Uterus (tissue), 4 donors: ENCODE data around the gene SMIM10. TPM values are rescaled to one million over a fixed set of nuclear protein-coding genes. Genes with fewer than 3 reads are reported as not detected.
A peak's percentile ranks its signal among the peaks of the same experiment; 100 is the strongest.

Experiments
- DNase-seq, 2 donors: peaks; one replicate each; pipeline ENCODE4 v3.0.0-alpha.2; 2019 to 2020
- H3K27ac ChIP-seq, 2 donors: fragments of 200-600 bp; sonication (generic); 1 replicate in 1 of 2; 2 replicates in 1 of 2; pipeline ENCODE4 v1.5.1; 2016 to 2018
- H3K27me3 ChIP-seq, 2 donors: fragments of 200-600 bp; sonication (generic); one replicate each; pipeline ENCODE4 v1.5.1; 2018 to 2019; ENCODE audit warnings: control low read depth in 1 of 2
- H3K36me3 ChIP-seq, 2 donors: fragments of 200-600 bp; sonication (generic); one replicate each; pipeline ENCODE4 v1.5.1; 2019; ENCODE audit warnings: control low read depth in 1 of 2
- H3K4me1 ChIP-seq, 2 donors: fragments of 200-600 bp; sonication (generic); one replicate each; pipeline ENCODE4 v1.5.1; 2018 to 2019; ENCODE audit warnings: control low read depth in 1 of 2
- H3K4me3 ChIP-seq, 2 donors: fragments of 200-600 bp; sonication (generic); 1 replicate in 1 of 2; 2 replicates in 1 of 2; pipeline ENCODE4 v1.5.1; 2018 to 2019; ENCODE audit warnings: mild to moderate bottlenecking in 1 of 2
- H3K9me3 ChIP-seq, 2 donors: fragments of 200-600 bp; sonication (generic); one replicate each; pipeline ENCODE4 v1.5.1; 2019; ENCODE audit warnings: control low read depth in 1 of 2
- POLR2A ChIP-seq, 2 donors: fragments of 450-650 bp; IDR thresholded peaks; one replicate each; pipeline ENCODE4 v1.6.1; 2016; ENCODE audit warnings: antibody characterized with exemption in 2 of 2, mild to moderate bottlenecking in 1 of 2, moderate library complexity in 1 of 2
- intact Hi-C: fragments of 100-400 bp; cut with DNase I; formaldehyde crosslinking; loops from one replicate; pipeline ENCODE4 v1.15.1; 2023; ENCODE audit warnings: low total_unique reads
- total RNA-seq, 4 donors: library from RNA; depleted of rRNA in 3 of 4; stranded (reverse); fragments of >200 nt in 3 of 4; gene quantifications; one replicate each; pipeline versions ENCODE4 v1.1.0 to v1.2.4, GENCODE V29; 2014 to 2023
- TF ChIP-seq, protein P1 (sequence below), 4 experiments: fragments of 200-600 bp in 2 of 4; fragments of 450-650 bp in 2 of 4; sonication (generic) in 2 of 4; IDR thresholded peaks; one replicate each; pipeline ENCODE4 v1.5.1; 2016 to 2019; ENCODE audit warnings: antibody characterized with exemption in 4 of 4, mild to moderate bottlenecking in 2 of 4, moderate library complexity in 1 of 4
- donor health status: DM: yes; HTN: yes; CAD: no.

SMIM10 gene
- total RNA-seq, 4 donors from 2014 or later = 4.6 to 16.1 (median 10.5) TPM

DNA sequence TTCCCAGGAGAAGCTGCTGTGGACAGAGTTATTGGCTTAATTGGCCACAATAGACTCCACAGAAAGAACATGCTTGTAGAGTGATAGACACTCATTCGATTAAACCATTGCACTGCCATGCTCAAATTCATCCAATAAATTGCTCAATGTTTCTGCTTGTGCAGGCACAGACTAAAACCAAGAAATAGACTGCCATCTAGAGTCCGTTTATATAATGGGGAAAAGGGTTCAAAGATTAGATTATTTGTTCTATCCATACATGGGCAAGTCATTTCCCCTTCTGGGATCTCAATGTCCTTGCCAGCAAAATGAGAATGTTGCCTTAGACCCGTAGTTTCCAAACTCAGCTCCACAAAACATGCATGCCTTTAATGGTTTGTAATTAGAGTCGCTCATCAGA, 8.7 kb downstream of the SMIM10 start:
- Histone ChIP-seq H3K27me3 (no peaks in the 10 kb centered on the region), H3K27ac (no peak overlapping the region), H3K4me3 (no peak overlapping the region), H3K4me1 (no peaks in the 10 kb centered on the region), H3K9me3 (no peaks in the 10 kb centered on the region), H3K36me3 (no peaks in the 10 kb centered on the region)
- no peak for DNase-seq
- TF ChIP-seq POLR2A (IDR thresholded peaks at IDR 0.05) = no peak
- TF ChIP-seq, protein P1, sequence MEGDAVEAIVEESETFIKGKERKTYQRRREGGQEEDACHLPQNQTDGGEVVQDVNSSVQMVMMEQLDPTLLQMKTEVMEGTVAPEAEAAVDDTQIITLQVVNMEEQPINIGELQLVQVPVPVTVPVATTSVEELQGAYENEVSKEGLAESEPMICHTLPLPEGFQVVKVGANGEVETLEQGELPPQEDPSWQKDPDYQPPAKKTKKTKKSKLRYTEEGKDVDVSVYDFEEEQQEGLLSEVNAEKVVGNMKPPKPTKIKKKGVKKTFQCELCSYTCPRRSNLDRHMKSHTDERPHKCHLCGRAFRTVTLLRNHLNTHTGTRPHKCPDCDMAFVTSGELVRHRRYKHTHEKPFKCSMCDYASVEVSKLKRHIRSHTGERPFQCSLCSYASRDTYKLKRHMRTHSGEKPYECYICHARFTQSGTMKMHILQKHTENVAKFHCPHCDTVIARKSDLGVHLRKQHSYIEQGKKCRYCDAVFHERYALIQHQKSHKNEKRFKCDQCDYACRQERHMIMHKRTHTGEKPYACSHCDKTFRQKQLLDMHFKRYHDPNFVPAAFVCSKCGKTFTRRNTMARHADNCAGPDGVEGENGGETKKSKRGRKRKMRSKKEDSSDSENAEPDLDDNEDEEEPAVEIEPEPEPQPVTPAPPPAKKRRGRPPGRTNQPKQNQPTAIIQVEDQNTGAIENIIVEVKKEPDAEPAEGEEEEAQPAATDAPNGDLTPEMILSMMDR (IDR thresholded peaks at IDR 0.05) = peak; percentile 16 to 55 (median 36)
- intact Hi-C loops = no loop called here

DNA sequence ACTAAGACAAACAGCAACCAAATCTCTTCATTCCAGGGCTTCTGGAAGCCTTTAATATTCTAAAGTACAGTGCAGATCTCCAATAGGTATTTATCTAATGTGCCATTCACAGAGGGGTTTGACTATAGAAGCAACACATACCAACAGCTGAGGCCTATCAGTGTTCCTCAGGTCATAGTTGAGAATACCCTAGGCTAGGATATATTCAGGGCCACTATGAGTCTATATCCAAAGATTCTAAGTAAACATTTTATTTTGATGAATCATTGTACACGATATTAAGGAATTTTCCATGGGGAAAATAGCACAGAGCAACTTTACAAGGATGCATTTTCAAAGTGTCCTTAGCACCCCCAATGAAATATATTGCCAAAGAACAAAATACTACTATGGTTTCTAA, 9.7 kb downstream of the SMIM10 start:
- no peaks in the 10 kb centered on the region for H3K9me3 ChIP-seq
- DNase-seq = no peak
- no peak overlapping the region for H3K4me3 ChIP-seq
- peak overlapping the region in 1 of 2 donors; percentile 2 for H3K27ac ChIP-seq
- H3K27me3 ChIP-seq = no peaks in the 10 kb centered on the region
- H3K4me1 ChIP-seq = no peaks in the 10 kb centered on the region
- no peaks in the 10 kb centered on the region for H3K36me3 ChIP-seq
- no peak for TF ChIP-seq POLR2A (IDR thresholded peaks at IDR 0.05)
- intact Hi-C loops = no loop called here

DNA sequence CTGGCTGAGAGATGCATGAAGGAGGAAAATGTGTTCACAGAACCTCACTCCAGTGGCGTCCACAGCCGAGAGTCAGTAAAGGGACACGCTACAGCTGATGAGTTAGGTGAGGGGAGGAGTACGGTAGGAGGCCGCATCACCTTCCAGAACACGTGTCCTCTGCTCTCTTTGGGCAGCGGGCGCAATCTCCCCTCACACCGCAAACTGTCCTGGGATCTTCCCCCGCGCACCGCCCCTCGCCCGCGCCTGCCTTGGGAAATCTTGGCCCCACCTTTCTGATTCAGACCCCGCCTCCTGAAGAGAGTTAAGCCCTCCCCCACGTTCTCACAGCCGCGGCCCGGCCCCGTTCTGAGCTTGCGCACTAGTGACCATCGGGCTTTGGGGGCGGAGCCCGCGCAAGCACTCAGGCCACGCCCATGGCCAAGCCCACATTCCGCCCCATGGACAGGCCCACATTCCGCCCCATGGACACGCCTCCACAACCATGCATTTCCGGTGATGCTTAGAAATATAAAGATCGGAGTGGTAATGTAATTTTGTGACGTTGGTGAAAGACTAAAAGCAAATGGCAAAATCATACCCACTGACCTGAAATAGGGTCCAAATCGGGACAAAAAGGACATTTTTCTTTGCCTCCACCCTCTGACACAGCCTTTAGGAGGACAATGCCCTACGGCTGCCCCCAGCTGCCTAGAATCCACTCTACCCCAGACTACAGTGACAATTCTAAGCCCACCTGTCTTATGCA, 13.3 kb downstream of the SMIM10 start:
- Histone ChIP-seq H3K4me1 (no peaks in the 10 kb centered on the region), H3K36me3 (no peaks in the 10 kb centered on the region), H3K27ac (peak overlapping the region; percentile 61 to 69), H3K4me3 (peak overlapping the region; percentile 32 to 38), H3K27me3 (peaks cover 0 to 4% of the 10 kb centered on the region in 2 donors), H3K9me3 (no peaks in the 10 kb centered on the region)
- intact Hi-C loops = no loop called here
- DNase-seq = peak; percentile 90 to 92
- TF ChIP-seq POLR2A (IDR thresholded peaks at IDR 0.05) = peak in 1 of 2 donors; percentile 28
- TF ChIP-seq, protein P1 (IDR thresholded peaks at IDR 0.05) = no peak

DNA sequence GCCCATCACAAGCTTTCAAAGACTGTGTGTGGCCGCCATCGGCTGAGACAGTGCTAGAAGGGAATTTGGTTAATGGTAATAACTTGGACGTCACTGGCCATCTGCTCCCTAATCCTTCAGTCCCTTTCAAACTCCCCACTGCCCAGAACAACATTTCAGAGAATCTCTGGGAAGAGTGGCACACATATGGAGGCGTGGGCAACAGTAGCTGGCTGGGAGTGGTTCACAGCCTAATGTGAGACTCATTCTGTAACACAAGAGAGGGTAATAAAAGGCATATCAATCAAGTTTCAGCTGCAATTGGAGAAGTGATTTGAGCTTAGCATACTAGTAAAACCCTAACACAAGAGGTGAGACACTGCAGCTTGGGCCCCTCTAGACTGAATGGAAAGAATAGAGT, 15.4 kb downstream of the SMIM10 start:
- Histone ChIP-seq H3K4me1 (no peaks in the 10 kb centered on the region), H3K9me3 (no peaks in the 10 kb centered on the region), H3K27ac (no peak overlapping the region), H3K27me3 (peaks cover 0 to 4% of the 10 kb centered on the region in 2 donors), H3K4me3 (no peak overlapping the region), H3K36me3 (no peaks in the 10 kb centered on the region)
- intact Hi-C loops = no loop called here
- DNase-seq = no peak
- TF ChIP-seq, protein P1 (IDR thresholded peaks at IDR 0.05) = no peak
- no peak for TF ChIP-seq POLR2A (IDR thresholded peaks at IDR 0.05)

DNA sequence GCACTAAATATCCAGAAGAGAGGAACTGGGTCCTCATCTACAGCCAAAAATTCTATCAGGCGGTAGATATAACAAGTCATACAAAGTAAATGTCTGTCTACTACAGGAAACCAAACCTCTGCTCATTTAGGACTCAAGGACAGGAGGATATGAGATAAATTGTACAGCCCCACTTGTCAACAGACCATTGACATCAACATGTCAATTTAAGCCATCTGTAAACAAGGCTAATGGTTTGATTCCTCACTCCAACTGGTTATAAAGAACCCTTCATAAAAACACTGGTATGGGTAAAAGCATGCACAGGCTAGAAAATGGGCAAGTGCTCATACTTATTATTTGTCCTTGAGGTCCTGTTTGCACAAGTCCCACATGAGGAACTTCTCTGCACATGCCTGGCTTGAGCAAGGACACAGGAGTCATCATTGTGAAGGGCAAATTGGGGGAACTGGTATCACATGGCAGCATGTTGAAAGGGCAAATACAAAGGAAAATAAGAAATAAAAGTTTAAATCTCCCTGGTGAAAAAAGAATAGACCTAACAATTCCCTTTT, 18.3 kb downstream of the SMIM10 start:
- Histone ChIP-seq H3K27me3 (peaks cover 0 to 4% of the 10 kb centered on the region in 2 donors), H3K4me3 (no peak overlapping the region), H3K36me3 (no peaks in the 10 kb centered on the region), H3K9me3 (no peaks in the 10 kb centered on the region), H3K27ac (no peak overlapping the region), H3K4me1 (no peaks in the 10 kb centered on the region)
- intact Hi-C loops = no loop called here
- no peak for DNase-seq
- TF ChIP-seq, protein P1 (IDR thresholded peaks at IDR 0.05) = no peak
- TF ChIP-seq POLR2A (IDR thresholded peaks at IDR 0.05) = no peak
